Gastrocnemius medialis (tissue), 4 donors: ENCODE results near the gene MYO1E.

Experiments used
- CTCF ChIP-seq, 5 experiments: fragments of 450-650 bp in 3 of 5; fragments of 200-600 bp in 2 of 5; sonication (generic) in 2 of 5; IDR thresholded peaks in 4 of 5; conservative IDR thresholded peaks in 1 of 5; 1 replicate in 4 of 5; 2 replicates in 1 of 5; pipeline ENCODE4 v1.5.1; 2016 to 2019; ENCODE audit warnings: antibody characterized with exemption in 5 of 5, mild to moderate bottlenecking in 3 of 5, moderate library complexity in 3 of 5
- POLR2A ChIP-seq, 2 donors: fragments of 450-650 bp; IDR thresholded peaks; one replicate each; pipeline ENCODE4 v1.6.1; 2017; ENCODE audit warnings: antibody characterized with exemption in 2 of 2, mild to moderate bottlenecking in 2 of 2, moderate library complexity in 2 of 2

DNA sequence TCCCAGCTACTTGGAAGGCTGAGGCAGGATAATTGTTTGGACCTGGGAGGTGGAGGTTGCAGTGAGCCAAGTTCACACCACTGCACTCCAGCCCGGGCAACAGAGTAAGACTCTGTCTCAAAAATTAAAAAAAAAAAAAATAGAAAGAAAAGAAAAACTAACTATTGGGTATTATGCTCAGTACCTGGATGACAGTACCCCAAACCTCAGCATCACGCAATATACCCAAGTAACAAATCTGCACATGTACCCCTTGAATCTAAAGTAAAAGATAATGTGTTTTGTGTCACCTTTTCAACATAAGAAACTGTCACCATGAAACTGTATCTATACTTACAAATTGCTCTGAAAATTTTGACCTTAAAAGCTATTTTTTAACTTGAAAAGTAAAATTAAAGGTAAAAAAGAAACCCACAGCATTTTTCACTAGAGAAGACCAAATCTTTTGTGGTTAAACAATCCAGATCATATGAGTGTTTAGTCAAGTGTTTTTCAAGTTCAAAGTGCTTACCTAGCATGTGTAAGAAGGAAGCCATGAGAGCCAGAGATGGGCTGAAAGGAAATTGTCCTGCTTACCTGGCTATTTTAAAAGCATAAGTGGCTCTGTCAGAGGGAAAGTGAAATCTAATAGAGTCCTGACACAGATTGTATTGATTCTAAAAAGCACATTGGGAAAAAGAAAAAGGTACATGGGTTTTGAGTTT lies 50.5 kb downstream of the MYO1E start:
- TF ChIP-seq CTCF (IDR thresholded peaks at IDR 0.05 in 4 of 5, conservative IDR thresholded peaks at IDR 0.05 in 1 of 5): no peak
- TF ChIP-seq POLR2A (IDR thresholded peaks at IDR 0.05): no peak
